GM10266 (cell line): ENCODE results near the gene RPS26.
"Not testable (repeated sequence)": the region's sequence is repeated elsewhere in the genome, so short reads cannot be mapped to it uniquely, and the experiment has no call there.

ENCODE experiments used
- DNase-seq: peaks from one replicate; pipeline ENCODE4 v3.0.0; 2012; ENCODE audit errors: extremely low spot score
- TF ChIP-seq, protein P1 (sequence below): IDR thresholded peaks from 2 replicates; pipeline ENCODE4 v1.5.1; 2012; ENCODE audit warnings: mild to moderate bottlenecking, low read depth; ENCODE audit not compliant: control insufficient read depth, insufficient read depth; ENCODE audit errors: missing control alignments

RPS26 gene

DNA sequence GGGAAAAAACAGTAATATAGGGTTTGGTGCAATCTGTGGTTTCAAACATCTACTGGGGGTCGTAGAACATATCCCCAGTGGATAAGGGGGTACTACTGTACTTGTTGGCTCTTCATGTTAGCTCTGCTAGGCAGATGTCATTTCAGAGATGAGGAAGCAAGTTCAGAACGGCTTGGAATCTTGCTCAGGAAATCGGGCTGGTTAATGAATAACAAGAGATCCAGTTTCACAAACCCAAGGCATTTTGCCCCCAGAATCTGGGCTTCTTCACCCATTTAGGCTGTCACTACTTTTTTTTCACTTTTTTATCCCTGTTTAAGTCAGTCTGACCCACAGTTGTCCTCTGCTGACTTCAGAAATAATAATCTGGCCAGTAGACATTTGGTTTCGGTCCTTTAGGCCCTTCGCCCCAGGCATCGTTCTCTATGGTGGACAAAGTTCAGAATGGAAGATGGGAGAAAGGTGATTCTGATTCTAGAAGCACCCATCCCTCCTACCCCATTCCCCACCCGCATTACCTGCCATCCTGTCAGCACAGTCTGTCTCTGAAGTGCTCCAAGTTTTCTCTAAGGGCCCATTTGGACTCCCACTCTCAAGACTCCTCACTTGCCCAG, 40.1 kb upstream of the RPS26 start:
- TF ChIP-seq, protein P1, sequence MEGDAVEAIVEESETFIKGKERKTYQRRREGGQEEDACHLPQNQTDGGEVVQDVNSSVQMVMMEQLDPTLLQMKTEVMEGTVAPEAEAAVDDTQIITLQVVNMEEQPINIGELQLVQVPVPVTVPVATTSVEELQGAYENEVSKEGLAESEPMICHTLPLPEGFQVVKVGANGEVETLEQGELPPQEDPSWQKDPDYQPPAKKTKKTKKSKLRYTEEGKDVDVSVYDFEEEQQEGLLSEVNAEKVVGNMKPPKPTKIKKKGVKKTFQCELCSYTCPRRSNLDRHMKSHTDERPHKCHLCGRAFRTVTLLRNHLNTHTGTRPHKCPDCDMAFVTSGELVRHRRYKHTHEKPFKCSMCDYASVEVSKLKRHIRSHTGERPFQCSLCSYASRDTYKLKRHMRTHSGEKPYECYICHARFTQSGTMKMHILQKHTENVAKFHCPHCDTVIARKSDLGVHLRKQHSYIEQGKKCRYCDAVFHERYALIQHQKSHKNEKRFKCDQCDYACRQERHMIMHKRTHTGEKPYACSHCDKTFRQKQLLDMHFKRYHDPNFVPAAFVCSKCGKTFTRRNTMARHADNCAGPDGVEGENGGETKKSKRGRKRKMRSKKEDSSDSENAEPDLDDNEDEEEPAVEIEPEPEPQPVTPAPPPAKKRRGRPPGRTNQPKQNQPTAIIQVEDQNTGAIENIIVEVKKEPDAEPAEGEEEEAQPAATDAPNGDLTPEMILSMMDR, result no peak
- DNase-seq, result no peak

DNA sequence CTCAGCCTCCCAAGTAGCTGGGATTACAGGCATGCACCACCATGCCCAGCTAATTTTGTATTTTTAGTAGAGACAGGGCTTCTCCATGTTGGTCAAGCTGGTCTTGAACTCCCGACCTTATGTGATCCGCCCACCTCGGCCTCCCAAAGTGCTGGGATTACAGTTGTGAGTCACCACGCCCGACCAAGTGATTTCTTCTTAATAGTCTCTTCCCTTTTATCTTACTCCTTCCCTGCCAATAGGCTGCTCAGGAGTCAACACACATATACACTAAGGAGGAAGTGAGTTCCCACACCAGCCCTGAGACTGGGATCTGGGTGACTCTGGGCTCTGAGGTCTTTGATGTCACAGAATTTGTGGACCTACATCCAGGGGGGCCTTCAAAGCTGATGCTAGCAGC, 38.3 kb upstream of the RPS26 start:
- DNase-seq, result not testable (repeated sequence)

DNA sequence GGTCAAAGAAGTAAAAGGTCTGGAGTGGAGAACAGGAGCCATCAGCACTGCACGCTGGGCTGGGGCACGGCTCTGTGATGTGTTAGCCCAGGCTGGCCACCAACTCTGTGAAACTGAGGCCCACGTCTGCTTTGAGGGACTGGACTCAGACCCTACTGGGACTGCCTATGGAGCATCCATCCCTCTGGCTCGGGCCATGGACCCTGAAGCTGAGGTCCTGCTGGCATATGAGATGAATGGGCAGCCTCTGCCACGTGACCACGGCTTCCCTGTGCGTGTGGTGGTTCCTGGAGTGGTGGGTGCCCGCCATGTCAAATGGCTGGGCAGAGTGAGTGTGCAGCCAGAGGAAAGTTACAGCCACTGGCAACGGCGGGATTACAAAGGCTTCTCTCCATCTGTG, 37.5 kb upstream of the RPS26 start:
- DNase-seq, result no peak
- TF ChIP-seq, protein P1, result no peak

DNA sequence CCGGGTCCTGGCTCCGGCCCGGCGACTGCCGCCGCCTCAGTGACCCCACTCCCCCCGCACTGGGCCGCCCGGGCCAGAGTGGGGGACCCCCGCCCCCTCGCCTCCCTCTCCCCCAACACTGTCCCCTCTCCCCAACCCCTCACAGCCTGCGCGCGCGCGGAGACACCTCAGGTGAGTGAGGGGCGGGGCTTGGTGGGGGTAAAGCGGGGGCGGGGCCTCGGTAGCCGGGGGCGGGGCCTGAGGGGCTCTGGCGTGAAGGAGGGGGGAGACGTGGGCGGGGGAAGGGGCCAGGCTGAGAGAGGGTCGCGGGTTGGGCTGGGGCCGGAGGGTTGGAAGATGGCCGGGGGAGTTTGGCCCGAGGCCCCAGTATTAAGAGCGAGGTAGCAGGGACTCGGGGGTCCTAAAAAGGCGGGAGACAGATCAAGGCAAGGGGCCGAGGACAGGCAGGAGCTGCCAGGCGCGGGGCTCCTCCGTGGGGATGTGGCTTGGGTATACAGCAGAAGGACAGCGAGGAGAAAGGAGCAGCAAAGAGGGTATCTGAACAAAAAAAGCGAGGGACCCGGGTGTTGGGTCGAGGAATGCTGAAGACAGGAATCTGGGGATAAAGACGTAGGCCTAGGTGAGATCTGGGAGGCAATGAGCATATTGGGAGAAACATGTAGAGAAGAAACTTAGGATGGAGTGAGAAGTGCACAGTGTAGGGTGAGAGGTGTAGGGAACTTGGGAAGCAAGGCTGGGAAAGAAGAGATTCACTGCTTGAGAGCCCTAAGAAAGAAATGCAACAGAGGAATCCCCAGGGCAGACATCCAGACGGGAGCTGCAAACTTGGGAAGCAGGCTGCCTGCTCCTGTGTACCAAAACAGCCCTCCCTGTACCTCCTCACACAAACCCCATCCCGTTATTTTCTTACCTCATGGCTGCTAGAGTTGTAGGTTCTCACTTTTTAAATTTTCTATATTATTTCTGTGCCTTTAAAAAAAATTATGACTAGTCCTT, 33.9 kb upstream of the RPS26 start:
- DNase-seq, result peak; percentile 84
- TF ChIP-seq, protein P1, result no peak

DNA sequence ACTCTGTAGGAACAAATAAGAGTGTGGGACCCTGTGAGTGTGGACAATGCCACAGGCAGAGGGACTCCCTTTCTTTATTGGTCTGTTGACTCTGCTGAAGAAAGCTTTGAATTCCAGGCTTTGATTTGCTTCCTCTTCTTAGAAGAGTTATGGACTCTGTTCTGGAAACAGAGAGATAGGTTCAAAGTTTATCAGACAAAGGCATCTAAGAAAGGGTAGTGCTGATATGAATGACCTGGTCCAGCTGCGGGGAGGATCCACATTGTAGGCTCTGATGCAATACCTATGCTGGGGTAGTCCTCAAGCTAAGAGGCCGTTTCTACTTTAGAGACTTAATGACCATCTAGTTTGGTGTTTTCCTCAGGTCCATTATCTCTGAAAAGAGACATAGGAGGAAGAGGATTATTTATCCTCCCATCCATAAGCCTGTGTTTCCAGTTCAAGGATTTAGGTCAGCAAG, 31.6 kb upstream of the RPS26 start:
- DNase-seq, result no peak
- TF ChIP-seq, protein P1, result no peak

DNA sequence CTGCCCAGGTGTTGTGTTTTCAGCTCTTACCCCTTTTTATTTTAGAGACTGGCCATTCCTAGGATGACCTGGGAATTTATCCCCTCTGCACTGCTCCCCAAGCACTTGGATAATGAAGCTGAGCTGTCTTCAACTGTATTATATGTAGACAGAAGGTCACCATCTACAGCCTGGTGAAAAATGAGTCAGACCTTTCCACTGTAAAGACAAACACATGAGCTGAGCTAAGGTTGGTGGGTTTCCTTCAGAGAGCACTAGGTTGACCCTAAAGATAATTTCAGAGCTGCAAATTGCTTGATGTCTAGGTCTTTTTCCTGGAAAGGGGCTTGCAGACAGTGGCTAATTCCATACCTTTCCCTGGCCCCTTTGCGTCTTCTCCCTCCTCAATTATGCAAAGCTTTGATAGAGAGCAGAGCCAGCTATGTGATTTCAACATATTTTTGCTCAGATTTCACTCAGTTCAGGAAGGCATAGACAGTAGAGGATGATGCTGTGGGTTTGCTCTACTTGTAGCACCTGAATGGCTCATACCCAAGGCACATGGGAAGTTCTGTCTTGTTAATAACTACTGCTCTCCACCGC, 30.1 kb upstream of the RPS26 start:
- no peak for DNase-seq
- TF ChIP-seq, protein P1, result no peak

DNA sequence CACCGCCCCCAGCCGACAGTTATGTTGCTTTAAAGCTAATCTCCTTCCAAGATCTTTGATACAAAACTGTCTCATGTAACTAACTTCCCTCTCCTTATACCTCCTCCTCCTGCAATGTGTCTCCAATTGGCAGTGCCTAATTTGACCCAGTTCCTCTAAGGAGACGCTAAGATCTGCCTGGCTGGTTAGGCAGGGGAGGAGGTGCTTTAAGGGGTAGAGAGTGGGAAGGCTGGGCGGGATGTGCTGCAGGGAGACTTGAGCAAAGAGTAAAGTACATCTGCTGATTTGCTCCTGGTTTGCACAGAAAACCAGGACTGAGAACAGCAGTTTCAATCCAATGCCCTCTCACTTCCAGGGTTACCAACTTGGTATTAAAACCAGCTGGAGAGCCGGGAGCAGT, 28.2 kb upstream of the RPS26 start:
- no peak for DNase-seq
- TF ChIP-seq, protein P1, result no peak
